Measurements from ENCODE around the gene PRG2.

PRG2 gene

GRCh38 chr11:57378186-57378585 lies 12.3 kb downstream of the PRG2 start:
- no peak for ATAC-seq

GRCh38 chr11:57377107-57377506 lies 13.3 kb downstream of the PRG2 start:
- TF ChIP-seq SNAI2 (CRISPR knock-in tag; IDR thresholded peaks at IDR 0.05) (no peak), ARNTL (CRISPR knock-in tag; IDR thresholded peaks at IDR 0.05; ENCODE audit: borderline replicate concordance, low read depth) (no peak), GLIS3 (CRISPR knock-in tag; IDR thresholded peaks at IDR 0.05) (no peak), ESRRG (CRISPR knock-in tag; IDR thresholded peaks at IDR 0.05) (no peak), TCF4 (CRISPR knock-in tag; IDR thresholded peaks at IDR 0.05; ENCODE audit: borderline replicate concordance) (no peak), PATZ1 (CRISPR knock-in tag; IDR thresholded peaks at IDR 0.05; ENCODE audit: borderline replicate concordance) (no peak), ZFP30 (CRISPR knock-in tag; IDR thresholded peaks at IDR 0.05) (no peak), BACH2 (CRISPR knock-in tag; IDR thresholded peaks at IDR 0.05; ENCODE audit: borderline replicate concordance) (no peak), ZNF70 (CRISPR knock-in tag; IDR thresholded peaks at IDR 0.05) (no peak), OSR1 (CRISPR knock-in tag; IDR thresholded peaks at IDR 0.05) (no peak), ISL1 (CRISPR knock-in tag; IDR thresholded peaks at IDR 0.05) (no peak), TOX (CRISPR knock-in tag; IDR thresholded peaks at IDR 0.05; ENCODE audit: borderline replicate concordance) (no peak)
- ATAC-seq, result no peak; the same call in 2 of the 3 replicates

More at GRCh38 chr11:57378186-57378585, 12.3 kb downstream of the PRG2 start:
- no peak for TF ChIP-seq ZC3H10 (CRISPR knock-in tag; IDR thresholded peaks at IDR 0.05)
- no peak for TF ChIP-seq BACH2 (CRISPR knock-in tag; IDR thresholded peaks at IDR 0.05; ENCODE audit: borderline replicate concordance)
- no peak for TF ChIP-seq ARNTL (CRISPR knock-in tag; IDR thresholded peaks at IDR 0.05; ENCODE audit: borderline replicate concordance, low read depth)
- TF ChIP-seq POU6F1 (CRISPR knock-in tag; IDR thresholded peaks at IDR 0.05; ENCODE audit: borderline replicate concordance, low read depth), result no peak
- no peak for TF ChIP-seq SNAI2 (CRISPR knock-in tag; IDR thresholded peaks at IDR 0.05)
- no peak for TF ChIP-seq CSRNP3 (CRISPR knock-in tag; IDR thresholded peaks at IDR 0.05)
- TF ChIP-seq ZFP30 (CRISPR knock-in tag; IDR thresholded peaks at IDR 0.05), result no peak
- no peak for TF ChIP-seq TSHZ2 (CRISPR knock-in tag; IDR thresholded peaks at IDR 0.05)
- no peak for TF ChIP-seq OSR1 (CRISPR knock-in tag; IDR thresholded peaks at IDR 0.05)
- TF ChIP-seq TCF4 (CRISPR knock-in tag; IDR thresholded peaks at IDR 0.05; ENCODE audit: borderline replicate concordance), result no peak
- no peak for TF ChIP-seq GLIS3 (CRISPR knock-in tag; IDR thresholded peaks at IDR 0.05)
- TF ChIP-seq CREB5 (CRISPR knock-in tag; IDR thresholded peaks at IDR 0.05; ENCODE audit: low read depth), result no peak
- no peak for TF ChIP-seq ZNF8 (CRISPR knock-in tag; IDR thresholded peaks at IDR 0.05)
- TF ChIP-seq TOX (CRISPR knock-in tag; IDR thresholded peaks at IDR 0.05; ENCODE audit: borderline replicate concordance), result no peak

- ATAC-seq, result no peak
- TF ChIP-seq CSDC2 (CRISPR knock-in tag; IDR thresholded peaks at IDR 0.05) (no peak), ZNF8 (CRISPR knock-in tag; IDR thresholded peaks at IDR 0.05) (no peak), ARNTL (CRISPR knock-in tag; IDR thresholded peaks at IDR 0.05; ENCODE audit: borderline replicate concordance, low read depth) (no peak), SNAI2 (CRISPR knock-in tag; IDR thresholded peaks at IDR 0.05) (no peak), TCF4 (CRISPR knock-in tag; IDR thresholded peaks at IDR 0.05; ENCODE audit: borderline replicate concordance) (no peak), RARB (CRISPR knock-in tag; IDR thresholded peaks at IDR 0.05) (no peak), TSHZ2 (CRISPR knock-in tag; IDR thresholded peaks at IDR 0.05) (no peak), ESRRG (CRISPR knock-in tag; IDR thresholded peaks at IDR 0.05) (no peak), POU6F1 (CRISPR knock-in tag; IDR thresholded peaks at IDR 0.05; ENCODE audit: borderline replicate concordance, low read depth) (no peak), BACH2 (CRISPR knock-in tag; IDR thresholded peaks at IDR 0.05; ENCODE audit: borderline replicate concordance) (no peak)
Measured at GRCh38 chr11:57376095-57377090, 14.1 kb downstream of the PRG2 start.
